IPS-18c (cell line): ENCODE results near the gene PARD3B.

Source experiments
- H3K4me3 ChIP-seq: 2 replicates; pipeline ENCODE4 v1.7.0; 2013; ENCODE audit warnings: low read depth, mild to moderate bottlenecking, low read length, moderate library complexity; ENCODE audit not compliant: insufficient read depth
- H3K9me3 ChIP-seq: one replicate; pipeline ENCODE4 v1.6.1; 2013; ENCODE audit warnings: mild to moderate bottlenecking, low read length, moderate library complexity; ENCODE audit not compliant: control insufficient read depth, insufficient read depth

The PARD3B gene

DNA sequence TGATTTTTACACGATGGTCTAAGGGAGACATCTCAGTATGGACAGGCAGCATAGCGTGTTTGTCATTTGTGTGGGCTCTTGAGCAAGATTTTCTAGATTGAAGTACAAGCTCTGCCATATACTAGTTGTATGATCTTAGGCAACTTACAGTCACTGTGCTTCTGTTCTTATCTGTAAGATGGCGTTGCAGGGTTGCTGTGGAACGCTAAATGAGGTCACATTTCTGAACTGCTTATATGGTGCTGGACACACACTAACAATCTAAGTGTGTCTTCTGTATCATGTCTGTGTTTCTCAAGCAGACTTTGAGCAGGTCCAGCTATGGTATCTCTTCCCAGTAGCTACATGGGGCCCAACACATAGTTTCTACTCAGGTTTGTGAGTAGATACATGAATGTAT is 29.2 kb downstream of the PARD3B start:
- Histone ChIP-seq H3K4me3 (no peak overlapping the region), H3K9me3 (no peaks in the 10 kb centered on the region)

DNA sequence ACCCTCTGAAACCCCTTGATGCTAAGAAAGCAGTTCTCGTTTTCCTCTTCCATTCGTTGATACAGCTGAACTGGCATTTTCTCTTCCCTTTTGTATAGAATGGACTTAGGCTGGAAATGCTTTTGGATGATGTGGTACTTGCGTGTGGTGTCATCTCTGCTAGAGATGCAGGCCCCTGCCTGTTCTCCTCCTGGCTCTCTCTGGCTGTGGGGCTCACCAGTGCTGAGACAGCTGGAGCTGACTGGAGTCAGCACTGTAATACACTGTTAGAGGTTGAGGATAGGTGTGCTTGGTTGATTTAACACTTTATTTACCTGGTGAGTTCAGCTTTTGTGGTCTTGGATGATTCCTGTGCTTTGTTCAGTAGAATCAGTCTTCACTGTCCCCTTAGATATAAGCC is 30.2 kb downstream of the PARD3B start:
- no peaks in the 10 kb centered on the region for H3K9me3 ChIP-seq
- no peak overlapping the region for H3K4me3 ChIP-seq

DNA sequence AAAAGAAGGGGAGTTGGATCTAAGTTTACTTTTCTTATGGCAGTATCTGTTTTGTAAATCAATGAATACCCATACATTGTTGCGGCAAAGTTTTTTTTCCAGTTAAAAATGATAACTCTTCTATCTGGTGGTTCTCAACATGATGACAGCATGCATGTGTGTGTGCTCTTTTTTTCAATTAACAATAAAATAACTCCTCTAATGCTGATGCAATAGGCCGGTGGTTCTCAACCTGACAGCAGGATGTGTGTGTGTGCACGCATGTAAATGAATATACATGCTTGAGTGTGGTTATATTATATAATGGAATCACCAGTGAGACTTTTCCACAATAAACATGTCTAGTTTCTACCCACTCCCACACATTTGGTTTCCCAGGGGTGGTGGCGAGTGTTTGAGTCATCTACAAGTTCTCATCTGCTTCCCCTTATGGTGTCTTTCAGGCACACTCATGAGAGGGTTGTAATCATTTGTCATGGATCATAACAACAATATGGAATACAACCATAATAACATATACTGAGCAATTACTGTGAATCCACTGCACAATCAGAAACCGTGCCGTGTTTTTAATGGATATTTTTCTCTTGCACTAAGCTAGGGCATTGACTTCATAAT is 31.2 kb downstream of the PARD3B start:
- H3K4me3 ChIP-seq: no peak overlapping the region
- no peaks in the 10 kb centered on the region for H3K9me3 ChIP-seq

DNA sequence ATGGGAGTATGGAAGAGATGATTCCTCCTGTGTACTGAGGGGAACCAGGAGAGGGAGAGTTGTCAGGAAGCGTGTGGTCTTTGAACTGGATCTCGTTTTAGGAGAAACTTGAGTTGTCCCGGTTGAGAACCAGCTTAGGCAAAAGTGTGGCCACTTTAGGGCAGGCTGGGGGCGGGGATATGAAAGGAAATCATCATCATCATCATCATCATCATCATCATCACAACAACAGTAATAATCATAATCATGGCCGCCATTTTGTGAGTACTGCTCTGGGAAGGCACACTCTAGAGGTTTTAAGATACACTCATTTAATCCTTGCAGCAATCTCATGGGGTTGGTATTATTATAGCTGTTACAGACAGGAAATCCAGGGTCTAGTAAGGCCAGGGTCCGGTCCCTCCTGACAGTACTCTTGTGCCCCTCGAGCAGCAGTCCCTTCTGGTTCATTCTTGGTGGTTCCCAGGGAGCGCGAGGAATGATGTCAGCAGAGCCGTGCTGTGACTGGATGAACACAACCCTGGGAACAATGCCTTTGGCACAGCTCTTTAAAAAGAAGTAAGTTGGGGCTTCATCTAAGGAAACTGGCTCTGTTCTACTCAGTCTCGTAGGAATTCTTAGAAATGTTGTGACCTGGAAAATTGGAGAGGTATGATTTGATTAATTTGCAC is 33.8 kb downstream of the PARD3B start:
- Histone ChIP-seq H3K9me3 (no peaks in the 10 kb centered on the region), H3K4me3 (no peak overlapping the region)

DNA sequence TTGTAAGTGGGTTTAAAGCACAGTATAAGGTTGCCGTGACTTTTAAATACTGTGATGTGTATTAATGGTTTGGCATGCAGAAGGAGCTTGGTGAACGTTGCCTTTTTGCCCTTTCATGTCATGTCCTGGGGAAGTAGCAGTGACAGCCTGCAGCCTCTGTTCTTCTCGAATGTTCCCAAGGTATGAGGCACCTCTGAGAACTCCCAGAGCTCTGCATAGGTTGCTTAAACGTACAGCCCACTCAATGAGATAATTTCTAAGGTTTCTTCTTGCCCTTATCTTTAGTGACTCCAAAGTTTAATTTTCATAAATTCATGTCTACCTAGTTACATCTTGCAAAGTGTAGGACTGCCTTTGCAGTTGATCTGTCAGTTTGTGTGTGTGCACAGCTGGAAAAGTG is 36.7 kb downstream of the PARD3B start:
- Histone ChIP-seq H3K9me3 (no peaks in the 10 kb centered on the region), H3K4me3 (no peak overlapping the region)

DNA sequence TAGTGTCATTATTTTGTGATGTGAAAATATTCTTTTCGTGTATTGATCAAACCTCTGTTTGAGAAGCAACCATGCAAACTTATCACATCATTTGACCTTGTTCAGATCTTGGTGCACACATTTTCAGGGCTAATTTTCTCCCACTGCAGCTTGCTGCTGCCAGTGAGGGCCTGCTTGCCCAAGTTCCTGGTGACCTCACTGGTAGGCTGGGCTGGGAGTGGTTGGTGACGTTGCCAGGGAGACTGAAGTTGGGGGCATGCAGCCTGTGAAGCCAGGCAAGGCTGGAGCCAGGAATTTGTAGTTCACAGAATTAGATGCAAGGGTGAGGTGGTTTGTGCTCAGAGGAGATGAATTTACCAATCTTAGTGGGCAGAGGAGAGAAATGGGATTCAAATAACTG is 38.5 kb downstream of the PARD3B start:
- H3K9me3 ChIP-seq: no peaks in the 10 kb centered on the region

DNA sequence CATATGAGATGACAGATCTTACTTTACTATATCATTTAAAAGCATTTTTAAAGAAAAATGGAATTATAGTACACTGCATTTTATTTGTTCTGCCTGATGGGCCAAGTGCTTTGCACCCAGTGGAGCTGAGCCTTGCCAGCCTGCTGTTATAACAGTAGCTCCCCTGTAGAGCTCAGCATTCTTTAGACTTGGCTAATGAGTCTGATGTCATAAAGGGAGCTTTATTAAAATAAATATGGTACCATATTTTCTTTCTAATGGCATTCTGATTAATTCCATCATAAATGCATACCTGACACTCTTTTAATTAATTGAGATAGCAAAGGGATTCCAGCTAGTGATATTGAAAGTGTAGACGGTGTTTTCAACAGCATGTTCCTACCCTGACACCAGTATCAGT is 40.7 kb downstream of the PARD3B start:
- Histone ChIP-seq H3K9me3 (no peaks in the 10 kb centered on the region), H3K4me3 (no peak overlapping the region)

More for the DNA sequence above, 38.5 kb downstream of the PARD3B start:
- no peak overlapping the region for H3K4me3 ChIP-seq

DNA sequence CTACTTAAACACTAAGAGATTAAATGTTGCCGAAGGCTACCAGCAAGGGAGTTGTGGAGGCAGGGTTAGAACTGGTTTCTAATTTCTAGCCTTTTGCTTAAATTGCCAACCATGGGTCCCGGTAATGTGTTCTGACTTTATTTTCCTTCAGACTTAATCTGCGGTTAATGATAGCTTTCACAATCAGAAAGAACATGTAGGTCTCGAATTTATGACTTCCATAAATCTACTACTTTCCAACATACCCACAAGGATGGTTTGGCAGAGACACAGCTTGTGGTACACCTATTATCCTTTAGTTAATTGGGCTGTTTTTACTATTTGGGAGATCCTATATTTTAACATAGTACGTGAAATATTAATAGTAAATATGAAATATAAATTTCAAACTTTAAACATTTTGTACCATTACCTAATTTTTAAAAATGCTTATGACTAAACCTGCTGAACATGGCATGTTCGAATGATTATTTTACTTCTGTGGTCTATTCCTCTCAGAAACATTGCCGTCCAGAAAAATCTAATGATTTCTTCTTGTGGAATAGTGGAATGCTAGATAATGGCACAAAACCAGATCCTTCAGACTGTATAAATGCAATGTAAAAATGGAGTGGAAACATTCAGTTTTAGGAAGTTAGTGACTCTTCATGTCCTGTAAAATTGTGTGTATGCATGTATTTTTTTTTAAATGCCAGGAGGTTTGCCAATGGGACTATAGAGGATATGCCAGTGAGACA is 41.3 kb downstream of the PARD3B start:
- no peaks in the 10 kb centered on the region for H3K9me3 ChIP-seq
- no peak overlapping the region for H3K4me3 ChIP-seq

DNA sequence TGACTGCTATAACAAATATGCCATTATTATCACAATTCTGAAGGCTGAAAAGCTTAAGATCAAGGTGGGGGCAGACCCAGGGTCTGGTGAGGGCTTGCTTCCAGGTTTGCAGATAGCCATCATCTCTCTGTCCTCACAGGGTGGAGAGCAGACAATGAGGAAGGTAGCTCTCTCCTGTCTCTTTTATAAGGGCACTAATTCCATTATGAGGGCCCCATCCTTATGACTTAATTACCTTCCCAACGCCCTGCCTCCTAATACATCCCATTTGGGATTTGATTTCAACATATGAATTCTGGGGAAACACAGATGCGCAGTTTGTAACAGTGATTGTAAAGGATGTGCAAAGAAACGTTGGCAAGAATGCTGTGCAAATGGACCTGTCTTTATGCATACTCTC is 44.8 kb downstream of the PARD3B start:
- Histone ChIP-seq H3K4me3 (no peak overlapping the region), H3K9me3 (peaks cover 3% of the 10 kb centered on the region)

DNA sequence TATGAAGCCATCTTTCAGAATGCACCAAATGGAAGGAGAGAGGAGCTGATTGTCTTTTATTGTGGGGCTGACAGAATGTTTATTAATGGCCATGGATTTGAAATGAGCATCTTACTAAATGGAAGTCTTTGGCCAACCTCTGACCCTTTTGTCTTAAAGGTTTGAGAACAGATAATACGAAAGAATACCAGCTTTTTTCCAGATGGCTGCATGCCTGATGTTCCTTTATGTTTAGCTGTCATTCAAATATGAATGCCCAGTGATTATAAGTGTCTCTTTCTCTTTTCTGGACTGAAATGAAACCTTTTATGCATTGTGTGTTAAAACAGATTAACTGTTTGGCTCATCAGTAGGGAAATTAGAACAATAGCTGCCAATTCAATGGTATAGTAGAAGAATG is 46.0 kb downstream of the PARD3B start:
- no peak overlapping the region for H3K4me3 ChIP-seq
- H3K9me3 ChIP-seq: peaks cover 3% of the 10 kb centered on the region

DNA sequence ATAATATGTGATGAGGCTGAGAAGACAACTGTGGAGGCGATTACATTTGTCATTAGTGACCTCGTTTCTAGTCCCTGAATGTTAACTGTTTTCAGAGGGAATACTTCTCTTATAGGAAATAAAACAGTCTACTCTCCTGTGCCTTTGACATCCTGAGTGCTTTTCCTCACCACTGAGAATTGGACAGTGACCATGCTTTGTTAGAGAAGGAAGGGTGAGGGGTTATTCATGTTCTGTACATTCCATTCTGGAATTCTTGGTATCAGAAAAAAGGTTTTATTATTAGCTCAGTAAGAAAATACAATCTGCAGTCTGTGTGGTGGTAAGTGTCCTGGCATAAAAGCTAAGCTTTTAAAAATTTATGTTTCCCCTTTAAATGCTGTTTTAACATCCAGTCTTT is 58.8 kb downstream of the PARD3B start:
- Histone ChIP-seq H3K4me3 (no peak overlapping the region), H3K9me3 (no peaks in the 10 kb centered on the region)

DNA sequence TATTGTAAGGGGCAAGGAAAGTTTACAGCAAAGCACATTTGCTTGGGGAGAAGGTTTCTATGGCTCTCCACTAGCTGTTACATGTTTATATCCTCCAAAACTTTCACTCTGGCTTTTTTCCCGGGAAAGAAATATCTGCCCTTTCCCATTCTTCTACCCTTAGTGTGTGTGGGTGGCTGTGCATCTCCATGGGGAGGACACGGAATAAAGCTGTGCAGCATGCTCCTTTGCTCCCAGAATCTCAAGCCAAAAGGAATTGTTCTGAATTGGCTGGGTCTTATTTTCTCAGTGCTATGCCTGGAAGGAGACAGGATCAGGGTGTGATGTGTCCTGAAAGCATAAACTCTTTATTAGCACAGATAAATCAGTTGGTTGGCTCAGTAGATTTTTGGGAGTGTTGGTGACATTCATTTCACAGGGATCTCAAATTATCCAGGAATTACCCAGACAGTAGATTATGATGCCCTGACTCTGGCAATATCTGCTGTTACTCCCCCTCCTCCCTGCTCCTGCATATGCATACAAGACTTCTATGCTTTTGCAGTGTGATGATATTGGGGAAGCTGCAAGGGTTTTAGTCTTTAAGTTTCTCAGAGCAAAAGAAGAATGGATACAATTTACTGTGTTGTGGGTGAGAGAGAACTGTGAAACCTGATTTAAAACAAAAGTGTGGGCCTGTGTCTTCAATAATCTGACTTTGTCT is 63.1 kb downstream of the PARD3B start:
- Histone ChIP-seq H3K9me3 (no peaks in the 10 kb centered on the region), H3K4me3 (no peak overlapping the region)

DNA sequence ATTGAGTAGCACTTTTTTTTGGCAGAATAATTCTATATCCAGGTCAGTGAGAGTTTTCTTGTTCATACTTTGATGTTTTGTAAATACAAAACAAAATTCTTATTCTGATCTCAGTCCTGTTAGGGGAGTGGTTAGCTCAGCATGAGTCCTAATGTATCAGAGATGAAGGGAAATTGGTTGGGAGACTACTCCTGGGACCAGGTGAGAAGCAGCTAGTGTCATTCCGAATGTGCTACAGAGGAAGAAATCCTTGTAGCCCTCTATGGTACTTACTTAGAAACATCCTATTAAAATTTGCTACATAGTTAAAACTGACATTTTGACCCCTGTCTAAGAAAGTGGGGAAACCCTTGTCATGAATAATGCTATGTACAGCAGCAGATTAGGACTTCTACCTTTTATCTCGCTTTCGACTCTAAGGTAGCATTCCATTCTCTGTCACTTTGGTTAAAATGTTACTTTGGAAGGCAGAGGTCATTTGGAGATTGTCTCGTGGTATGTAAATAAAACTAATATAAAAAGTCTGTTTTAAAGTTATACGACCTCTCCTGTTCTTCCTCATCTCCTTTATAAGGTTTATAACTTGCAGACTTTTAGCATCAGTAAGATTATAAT is 65.8 kb downstream of the PARD3B start:
- Histone ChIP-seq H3K4me3 (no peak overlapping the region), H3K9me3 (no peaks in the 10 kb centered on the region)

DNA sequence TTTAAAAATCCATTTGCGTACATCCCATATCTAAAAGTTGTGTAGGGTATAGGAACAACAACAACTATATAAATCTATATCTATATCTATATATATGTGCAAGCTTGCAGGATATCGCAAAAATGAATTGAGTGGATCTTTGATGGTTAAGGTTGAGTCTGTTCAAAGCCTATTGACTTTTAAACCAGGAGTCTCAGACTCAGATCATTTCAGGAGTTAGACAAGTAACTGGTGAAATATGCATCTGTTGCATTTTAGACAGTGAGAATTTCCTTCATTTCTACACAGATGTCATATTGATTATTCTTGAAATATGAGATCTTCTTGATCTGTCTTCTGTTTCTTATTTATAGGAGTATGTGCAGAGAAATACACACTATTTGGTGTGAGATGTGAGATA is 66.5 kb downstream of the PARD3B start:
- no peak overlapping the region for H3K4me3 ChIP-seq
- H3K9me3 ChIP-seq: no peaks in the 10 kb centered on the region

DNA sequence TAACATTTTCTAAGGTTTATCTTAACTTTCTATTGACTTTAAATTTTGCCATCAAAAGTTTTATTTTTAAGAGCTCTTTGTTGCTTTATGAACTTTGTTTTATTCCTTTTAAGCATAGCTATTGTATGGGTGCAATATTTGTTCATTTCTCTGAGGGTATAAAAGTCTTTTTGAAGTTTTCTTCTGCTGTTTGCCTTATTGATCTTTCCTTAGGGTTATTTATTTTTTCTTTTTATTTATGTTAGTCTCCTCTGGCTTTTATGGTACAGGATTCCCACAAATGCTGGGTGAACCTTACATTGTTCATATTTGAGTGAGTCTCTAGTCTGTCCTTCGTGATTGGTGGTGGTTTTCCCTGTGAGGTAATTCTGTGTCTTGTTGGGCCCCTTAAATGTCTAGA is 68.4 kb downstream of the PARD3B start:
- Histone ChIP-seq H3K4me3 (no peak overlapping the region), H3K9me3 (no peaks in the 10 kb centered on the region)

DNA sequence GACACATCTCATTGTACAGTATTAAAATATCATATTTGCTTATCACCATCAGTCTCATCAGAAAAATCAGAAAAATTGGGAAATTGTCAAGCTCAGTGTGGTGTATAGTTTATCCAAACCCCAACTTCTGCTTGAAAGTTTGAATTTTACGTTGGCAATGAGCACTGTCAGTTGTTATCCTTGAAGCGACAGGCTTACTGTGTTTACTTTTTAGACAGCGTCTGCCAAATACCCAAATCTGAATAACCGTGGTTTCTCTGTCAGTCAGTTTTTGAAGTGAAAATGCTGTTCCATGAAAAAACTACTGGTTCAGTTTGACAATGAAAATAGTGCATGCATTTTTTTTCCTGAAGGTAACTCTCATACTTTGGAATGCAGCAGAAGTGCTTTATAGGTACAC is 70.2 kb downstream of the PARD3B start:
- no peaks in the 10 kb centered on the region for H3K9me3 ChIP-seq

DNA sequence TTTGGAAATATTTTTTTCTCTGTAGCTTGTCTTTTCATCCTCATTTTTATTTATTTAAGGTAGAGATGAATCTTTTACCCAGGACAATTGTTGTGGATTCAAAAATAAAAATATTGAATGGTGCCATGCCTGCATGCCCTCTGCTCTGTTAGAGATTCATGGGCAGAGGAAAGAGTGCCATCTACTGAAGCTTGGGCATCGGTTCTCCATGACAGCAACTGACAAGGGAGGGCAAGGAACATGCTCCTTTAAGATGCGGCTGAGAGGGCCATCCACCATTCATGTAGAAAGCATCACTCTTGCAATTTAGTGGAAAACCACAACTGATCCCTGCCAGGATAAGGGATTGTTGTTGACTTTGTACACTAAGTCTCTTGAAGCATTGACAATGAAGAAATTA is 79.9 kb downstream of the PARD3B start:
- Histone ChIP-seq H3K9me3 (no peaks in the 10 kb centered on the region), H3K4me3 (no peak overlapping the region)

More for the DNA sequence above, 70.2 kb downstream of the PARD3B start:
- H3K4me3 ChIP-seq: no peak overlapping the region
